HG03558 (cell line): ENCODE data around the gene FAM193A.
"Not testable (repeated sequence)": the region's sequence is repeated elsewhere in the genome, so short reads cannot be mapped to it uniquely, and the experiment has no call there.

Experiments used
- ATAC-seq: cut with Tn5 transposase; IDR thresholded peaks from one replicate; pipeline ENCODE4 v1.9.1; 2021; ENCODE audit warnings: moderate number of reproducible peaks; ENCODE audit not compliant: unreplicated experiment; ENCODE audit errors: extremely low read depth

Gene FAM193A

DNA sequence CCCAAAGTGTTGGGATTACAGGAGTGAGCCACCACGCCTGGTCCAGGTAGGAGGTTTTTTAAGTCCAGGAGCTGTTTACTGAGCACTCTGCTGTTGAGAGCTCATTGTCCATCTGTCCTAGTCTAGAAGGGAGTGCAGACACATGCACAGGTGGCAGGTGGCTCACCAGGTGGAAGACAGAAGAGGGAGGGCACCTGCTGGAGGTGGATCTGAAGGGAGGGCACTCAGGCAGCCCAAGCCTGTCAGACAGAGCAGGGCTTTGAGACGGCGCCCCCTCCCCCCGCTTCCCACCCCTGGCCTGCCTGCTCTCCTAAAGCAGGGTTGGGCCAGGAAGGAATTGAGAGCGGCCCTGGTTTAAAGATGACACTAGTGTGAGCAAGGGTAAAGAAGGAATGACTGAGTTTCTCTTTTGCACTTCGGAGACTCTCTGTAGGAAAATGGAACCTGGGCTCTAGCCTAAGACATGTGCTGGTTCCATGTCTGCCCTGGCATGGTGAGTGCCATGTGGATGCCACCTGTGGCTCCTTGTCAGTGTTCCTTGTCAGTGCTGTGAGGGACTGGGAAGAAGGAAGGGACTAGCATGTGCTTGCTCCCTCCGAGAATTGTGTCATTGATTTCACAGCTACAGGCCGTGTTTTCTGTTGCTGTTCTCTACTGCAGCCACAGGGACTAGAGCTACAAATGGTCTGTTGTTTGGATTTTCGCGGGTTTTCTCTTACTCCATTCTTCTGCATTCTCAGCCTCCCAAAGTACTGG is 111.1 kb downstream of the FAM193A start:
- ATAC-seq = no peak

GRCh38 chr4:2648159-2648814 is 111.8 kb downstream of the FAM193A start:
- ATAC-seq = no peak

- no peak for ATAC-seq
Observed at GRCh38 chr4:2649604-2650114, 113.2 kb downstream of the FAM193A start.

DNA sequence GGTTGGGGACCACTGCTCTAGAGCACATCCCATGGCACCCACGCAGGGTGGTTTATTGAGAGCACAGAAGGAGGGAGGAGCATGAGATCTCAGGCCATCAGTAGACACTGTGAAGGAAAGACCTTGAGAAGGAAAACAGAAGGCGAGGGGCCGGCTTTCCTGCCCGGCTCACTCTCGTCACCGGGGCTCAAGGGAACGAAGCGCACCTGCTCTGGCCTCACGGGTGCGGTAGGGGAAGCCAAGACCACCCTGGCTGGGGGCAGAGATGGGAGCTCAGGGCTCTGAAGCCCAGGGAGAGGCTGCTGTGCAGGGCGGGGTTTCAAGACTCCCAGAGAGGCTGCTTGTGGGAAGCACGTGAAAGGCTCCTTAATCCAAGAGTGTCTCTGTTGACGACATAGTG is 113.8 kb downstream of the FAM193A start:
- ATAC-seq = no peak

DNA sequence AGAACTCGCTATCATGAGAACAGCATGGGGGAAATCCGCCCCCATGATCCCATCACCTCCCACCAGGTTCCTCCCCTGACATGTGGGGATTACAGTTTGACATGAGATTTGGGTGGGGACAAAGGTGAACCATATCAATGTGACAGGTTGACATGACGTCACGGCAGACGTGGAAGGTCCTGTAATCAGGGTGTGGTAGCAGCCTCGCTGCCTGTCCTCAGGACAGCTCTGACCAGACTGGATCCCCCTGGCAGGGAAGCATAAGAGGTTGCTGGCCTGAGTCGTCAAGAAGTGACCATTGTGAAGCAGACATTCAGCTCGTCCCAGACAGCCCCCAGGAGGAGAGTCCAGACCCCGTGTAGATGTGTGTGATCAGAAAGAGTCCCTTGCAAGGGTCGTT is 115.1 kb downstream of the FAM193A start:
- no peak for ATAC-seq

DNA sequence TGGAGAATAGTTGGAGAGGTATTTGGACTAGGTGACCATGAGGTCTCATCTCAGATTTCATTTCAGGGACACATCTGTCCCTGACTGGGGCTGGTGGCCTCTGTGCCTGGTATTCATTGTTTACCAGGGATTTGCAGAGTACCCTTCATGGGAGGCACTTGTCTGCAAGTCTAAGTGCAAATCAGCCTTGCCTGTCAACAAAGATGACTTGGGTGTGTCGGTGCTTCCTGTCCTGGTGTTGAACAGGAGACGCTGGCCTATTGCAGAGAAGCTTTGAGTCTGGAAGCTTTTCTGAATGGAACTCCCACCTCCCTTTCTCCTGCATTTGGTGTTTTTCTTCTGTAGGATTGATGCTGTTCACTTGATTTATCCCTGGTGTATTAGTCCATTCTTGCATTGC is 115.6 kb downstream of the FAM193A start:
- ATAC-seq = no peak

- no peak for ATAC-seq
Observed at GRCh38 chr4:2652415-2653160, 116.1 kb downstream of the FAM193A start.

GRCh38 chr4:2660596-2661211 is 124.3 kb downstream of the FAM193A start:
- no peak for ATAC-seq

DNA sequence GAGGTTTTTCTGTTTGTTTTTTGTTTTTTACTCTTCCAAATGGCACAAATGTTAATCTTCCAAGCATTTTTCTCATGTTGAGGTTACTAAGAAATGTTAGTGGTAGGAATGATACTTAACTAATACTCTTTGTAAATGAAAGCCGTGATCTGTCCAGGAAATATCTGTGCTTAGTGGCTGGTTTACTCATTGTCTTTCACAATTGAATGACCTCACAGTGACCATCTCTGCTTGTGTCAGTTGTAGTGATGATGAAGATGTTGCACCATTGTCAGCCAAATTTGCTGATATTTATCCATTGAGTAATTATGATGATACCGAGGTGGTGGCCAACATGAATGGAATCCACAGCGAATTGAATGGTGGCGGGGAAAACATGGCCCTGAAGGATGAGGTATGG is 126.2 kb downstream of the FAM193A start:
- ATAC-seq = no peak

- ATAC-seq = no peak
Observed at GRCh38 chr4:2663275-2663674, 126.8 kb downstream of the FAM193A start.

GRCh38 chr4:2666722-2667247 is 130.3 kb downstream of the FAM193A start:
- ATAC-seq = no peak

DNA sequence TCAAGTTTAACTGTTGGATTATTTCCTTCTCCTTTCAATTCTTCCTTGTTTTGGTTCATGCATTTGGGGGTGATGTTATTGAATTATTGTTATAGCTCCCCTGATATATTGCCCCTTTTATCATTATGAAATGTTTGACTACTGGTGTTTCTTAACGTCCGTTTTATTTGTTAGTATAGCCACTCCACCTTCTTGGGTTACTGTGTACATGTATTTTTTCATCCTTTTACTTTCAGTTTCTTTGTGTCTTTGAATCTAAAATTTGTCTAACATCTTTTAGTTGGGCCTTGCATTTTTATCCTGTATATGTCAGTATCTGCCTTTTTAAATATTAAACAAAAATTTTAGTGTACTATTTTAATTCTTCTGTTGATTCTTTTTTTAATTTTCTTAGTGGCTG is 131.0 kb downstream of the FAM193A start:
- ATAC-seq = no peak

GRCh38 chr4:2671267-2671895 is 134.9 kb downstream of the FAM193A start:
- no peak for ATAC-seq

DNA sequence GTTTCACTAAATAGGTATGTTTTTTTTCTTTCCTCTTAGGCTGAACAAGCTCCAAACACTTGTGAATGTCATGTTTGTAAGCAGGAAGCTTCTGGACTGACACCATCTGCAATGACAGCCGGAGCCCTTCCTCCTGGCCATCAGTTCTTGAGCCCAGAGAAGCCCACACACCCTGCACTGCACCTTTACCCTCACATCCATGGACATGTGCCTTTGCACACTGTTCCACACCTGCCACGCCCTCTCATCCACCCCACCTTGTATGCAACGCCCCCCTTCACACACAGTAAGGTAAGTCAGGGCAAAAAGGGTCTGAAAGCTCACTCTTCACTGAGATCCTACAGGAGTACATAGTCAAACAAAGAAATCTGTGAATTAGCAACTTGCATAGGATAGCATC is 135.6 kb downstream of the FAM193A start:
- no peak for ATAC-seq

DNA sequence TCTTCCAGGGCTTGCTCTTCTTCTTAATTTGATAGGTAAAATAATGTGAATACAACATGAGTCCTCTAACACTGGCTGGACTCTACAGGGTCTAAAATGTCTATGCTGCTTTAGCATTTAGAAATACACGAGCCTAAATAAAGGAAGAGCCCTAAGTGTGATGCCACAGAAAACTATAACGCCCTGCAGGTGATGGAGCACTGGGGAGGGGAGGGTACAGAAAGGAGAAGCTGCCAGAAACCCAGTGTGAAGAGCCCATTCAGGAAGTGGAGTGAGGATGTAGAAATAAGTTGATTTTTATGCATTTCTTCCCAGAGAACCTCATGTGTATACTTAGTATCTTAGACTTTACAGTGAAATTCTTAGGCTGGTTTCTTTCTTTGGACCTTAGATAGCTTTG is 136.3 kb downstream of the FAM193A start:
- no peak for ATAC-seq

DNA sequence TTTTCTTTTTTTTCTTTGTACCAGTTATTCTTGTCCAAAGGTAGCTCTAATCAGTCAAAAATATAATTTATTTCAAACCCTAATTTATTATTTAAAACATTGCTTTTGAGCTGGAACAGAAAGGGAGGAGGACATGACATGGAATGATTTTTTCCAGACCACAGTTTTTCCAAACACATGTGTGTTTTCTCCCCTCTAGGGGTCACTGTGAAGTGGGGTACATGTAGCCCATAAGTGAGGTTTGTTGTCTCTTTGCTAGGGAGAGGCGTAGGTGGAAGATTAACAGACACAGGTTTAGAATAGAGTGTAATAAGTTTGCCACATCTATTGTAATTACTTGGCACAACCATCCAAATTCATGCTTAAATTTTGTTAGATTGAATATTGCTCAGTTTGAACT is 136.7 kb downstream of the FAM193A start:
- no peak for ATAC-seq

DNA sequence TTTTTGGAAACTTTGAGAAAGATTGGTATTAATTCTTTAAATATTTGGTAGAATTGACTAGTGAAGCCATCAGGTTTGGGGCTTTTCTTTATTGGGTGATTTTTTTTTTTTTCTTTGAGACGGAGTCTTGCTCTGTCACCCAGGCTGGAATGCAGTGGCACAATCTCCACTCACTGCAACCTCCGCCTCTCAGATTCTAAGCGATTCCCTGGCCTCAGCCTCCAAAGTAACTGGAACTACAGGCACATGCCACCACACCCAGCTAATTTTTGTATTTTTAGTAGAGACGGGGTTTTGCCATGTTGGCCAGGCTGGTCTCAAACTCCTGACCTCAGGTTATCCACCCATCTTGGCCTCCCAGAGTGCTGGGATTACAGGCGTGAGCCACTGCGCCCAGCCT is 143.3 kb downstream of the FAM193A start:
- not testable (repeated sequence) for ATAC-seq

GRCh38 chr4:2684486-2684885 is 148.0 kb downstream of the FAM193A start:
- ATAC-seq = no peak

DNA sequence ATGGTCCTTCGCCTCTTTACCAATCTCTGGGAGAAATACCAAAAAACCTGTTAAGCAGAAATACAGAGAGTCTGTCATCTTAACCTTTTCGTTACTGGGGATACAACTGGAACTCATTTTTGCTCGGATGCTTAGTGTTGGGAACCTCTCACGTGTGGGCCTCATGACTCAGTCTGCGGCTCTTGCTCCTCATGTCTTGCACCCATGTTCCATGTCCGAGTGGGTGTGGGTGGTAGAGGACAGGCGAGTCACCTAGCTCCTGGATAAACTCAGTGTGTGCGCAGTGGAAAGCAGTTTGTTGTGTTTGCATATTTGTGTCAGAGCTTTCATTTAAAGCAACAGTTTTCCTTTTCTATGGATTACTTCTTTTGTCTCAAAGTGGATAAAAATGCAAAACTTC is 149.1 kb downstream of the FAM193A start:
- ATAC-seq = no peak
